GM12878 (cell line): ENCODE measurements around the gene SLC36A4. TPM values are rescaled to one million over a fixed set of nuclear protein-coding genes. Genes with fewer than 3 reads are reported as not detected.

Experiments
- ATAC-seq: fragments of 200-7000 bp; cut with Tn5 transposase; 3 replicates; pipeline ENCODE4 v1.9.1; 2020; ENCODE audit warnings: mild to moderate bottlenecking, moderate library complexity
- BruUV-seq: library from RNA; stranded (reverse); fragments of 400-500 nt; replicated peaks from 2 replicates; lab custom pipeline; 2021; lab: Mats Ljungman, UMichigan
- CTCF ChIA-PET: fragments of 300-600 bp; sonication (Branson Sonifier 250); formaldehyde crosslinking; extraction: SDS; loops from one replicate; lab custom pipeline; 2021; ENCODE audit warnings: inconsistent platforms; lab: Yijun Ruan, JAX
- POLR2A ChIA-PET: fragments of 350-600 bp; formaldehyde crosslinking; extraction: SDS; loops from one replicate; lab custom pipeline; 2021; ENCODE audit warnings: inconsistent platforms; lab: Charles Lee
- RAD21 ChIA-PET: fragments of 300-600 bp; sonication (Branson Sonifier 250); formaldehyde crosslinking; loops from one replicate; lab custom pipeline; 2023; ENCODE audit warnings: antibody characterized with exemption; ENCODE audit not compliant: unreplicated experiment; lab: Charles Lee
- SMC1A ChIA-PET: fragments of 300-600 bp; sonication (Branson Sonifier 250); formaldehyde crosslinking; loops from one replicate; lab custom pipeline; 2023; ENCODE audit not compliant: unreplicated experiment, uncharacterized antibody; lab: Charles Lee
- DNase-seq: peaks from one replicate; pipeline ENCODE4 v3.0.0-alpha.2; 2011; ENCODE audit warnings: low read depth, low spot score
- FAIRE-seq: peaks from 3 replicates; lab custom pipeline; 2011; peaks lifted over from hg19 to GRCh38; lab: Jason Lieb, UNC
- H2AFZ ChIP-seq: 2 replicates; pipeline ENCODE4 v1.6.0; 2011; ENCODE audit warnings: low read depth, low read length, control low read depth; ENCODE audit not compliant: control insufficient read depth
- H3K27ac ChIP-seq: 2 replicates; pipeline ENCODE4 v1.5.1; 2011; ENCODE audit warnings: control low read depth; ENCODE audit not compliant: control insufficient read depth, insufficient read depth
- H3K27me3 ChIP-seq, 2 experiments: replicated peaks in 1 of 2; 2 replicates each; pipeline versions ENCODE4 v1.6.0 to v1.6.1; 2011; ENCODE audit warnings: low read length in 1 of 2; ENCODE audit not compliant: control insufficient read depth in 2 of 2, insufficient read depth in 2 of 2
- H3K36me3 ChIP-seq, 2 experiments: 2 replicates each; pipeline ENCODE4 v1.5.1; 2011; ENCODE audit warnings: low read length in 1 of 2; ENCODE audit not compliant: control insufficient read depth in 2 of 2, insufficient read depth in 2 of 2
- H3K4me1 ChIP-seq: 2 replicates; pipeline ENCODE4 v1.6.1; 2011; ENCODE audit warnings: mild to moderate bottlenecking, low read length, moderate library complexity, mixed read lengths; ENCODE audit not compliant: control insufficient read depth, insufficient read depth
- H3K4me2 ChIP-seq: 2 replicates; pipeline ENCODE4 v1.6.0; 2011; ENCODE audit warnings: control low read depth; ENCODE audit not compliant: control insufficient read depth, insufficient read depth
- H3K4me3 ChIP-seq: fragments of 200-600 bp; sonication (generic); 2 replicates; pipeline ENCODE4 v1.5.1; 2016
- H3K79me2 ChIP-seq: 2 replicates; pipeline ENCODE4 v1.6.0; 2011; ENCODE audit warnings: low read length; ENCODE audit not compliant: control insufficient read depth, insufficient read depth
- H3K9ac ChIP-seq: 2 replicates; pipeline ENCODE4 v1.8.0; 2011; ENCODE audit warnings: low read length, control low read depth, mixed read lengths; ENCODE audit not compliant: control insufficient read depth, insufficient read depth
- H3K9me3 ChIP-seq: replicated peaks from 3 replicates; pipeline ENCODE4 v1.5.1; 2011; ENCODE audit warnings: mild to moderate bottlenecking, low read length; ENCODE audit not compliant: control insufficient read depth, insufficient read depth
- H4K20me1 ChIP-seq: 2 replicates; pipeline ENCODE4 v1.6.0; 2011; ENCODE audit not compliant: control insufficient read depth, insufficient read depth
- ATF7 ChIP-seq: fragments of 450-650 bp; IDR thresholded peaks from 2 replicates; pipeline ENCODE4 v1.6.1; 2016; ENCODE audit warnings: low read depth, mild to moderate bottlenecking
- CHD2 ChIP-seq: IDR thresholded peaks from 2 replicates; pipeline ENCODE4 v1.6.1; 2011; ENCODE audit warnings: low read depth, low read length, improper control_type of control experiment, borderline replicate concordance
- NR2C2 ChIP-seq: IDR thresholded peaks from 2 replicates; pipeline ENCODE4 v1.6.1; 2011; ENCODE audit warnings: borderline replicate concordance, low read depth; ENCODE audit not compliant: control insufficient read depth, insufficient read length
- RB1 ChIP-seq: fragments of 450-650 bp; formaldehyde crosslinking; IDR thresholded peaks from 2 replicates; pipeline ENCODE4 v1.6.1; 2017; ENCODE audit warnings: mild to moderate bottlenecking, borderline replicate concordance
- SMAD1 ChIP-seq: fragments of 450-650 bp; IDR thresholded peaks from 2 replicates; pipeline ENCODE4 v1.6.1; 2018; ENCODE audit warnings: mild to moderate bottlenecking, low read depth; ENCODE audit not compliant: partially characterized antibody
- SRF ChIP-seq, 2 experiments: IDR thresholded peaks; 2 replicates each; pipeline ENCODE4 v1.6.1; 2011; ENCODE audit warnings: low read depth in 2 of 2, low read length in 2 of 2, mild to moderate bottlenecking in 1 of 2, moderate library complexity in 1 of 2
- SUPT20H ChIP-seq: IDR thresholded peaks from 2 replicates; pipeline ENCODE4 v1.6.1; 2011; ENCODE audit warnings: low read depth, mild to moderate bottlenecking, low read length, moderate library complexity, borderline replicate concordance; ENCODE audit not compliant: control insufficient read depth
- USF1 ChIP-seq: IDR thresholded peaks from 2 replicates; pipeline ENCODE4 v1.6.1; 2011; ENCODE audit warnings: borderline replicate concordance, low read depth, mild to moderate bottlenecking, moderate library complexity, mixed read lengths, low read length; ENCODE audit not compliant: insufficient read depth; ENCODE audit errors: extremely low read length
- ZNF274 ChIP-seq: IDR thresholded peaks from one replicate; pipeline ENCODE4 v1.8.0; 2011; ENCODE audit not compliant: insufficient read length, insufficient read depth
- ZNF592 ChIP-seq: fragments of 450-650 bp; IDR thresholded peaks from 2 replicates; pipeline ENCODE4 v1.6.1; 2017; ENCODE audit warnings: mild to moderate bottlenecking, moderate library complexity
- WGBS: methylation state at CpG from one replicate; pipeline ENCODE4 v1.1.6; 2016; ENCODE audit warnings: low lambda C conversion rate; ENCODE audit not compliant: insufficient replicate concordance, insufficient coverage; ENCODE audit errors: missing lambda C conversion rate; 5-methylcytosine and 5-hydroxymethylcytosine counted together
- in situ Hi-C: fragments of 300-500 bp; cut with MboI; formaldehyde crosslinking; loops from 9 replicates; pipeline ENCODE4 v1.14.3; 2018; ENCODE audit warnings: mixed read lengths
- intact Hi-C: fragments of 100-400 bp; cut with micrococcal nuclease; formaldehyde crosslinking; loops from one replicate; pipeline ENCODE4 v1.14.2; 2022; ENCODE audit not compliant: unreplicated experiment
- polyA plus RNA-seq, 11 experiments: library from polyadenylated mRNA; depleted of rRNA in 4 of 11; unstranded in 6 of 11; stranded (reverse) in 5 of 11; fragments of >200 nt; fragmentation: Nextera tagmentation in 4 of 11; fragmentation: Illumina TruSeq in 1 of 11; extraction: Ambion mirVana in 4 of 11; extraction: Trizol in 1 of 11; gene quantifications; 1 replicate in 1 of 11; 2 replicates in 10 of 11; pipeline versions ENCODE4 v1.2.1 to v1.2.3, GENCODE V29; 2011 to 2016; ENCODE audit warnings: inconsistent platforms in 2 of 11, missing spikeins in 2 of 11, low read depth in 1 of 11
- total RNA-seq, 4 experiments: library from RNA; depleted of rRNA in 3 of 4; stranded (reverse); fragments of >200 nt in 3 of 4; fragmentation: Illumina TruSeq in 1 of 4; extraction: Trizol in 1 of 4; gene quantifications; 2 replicates each; pipeline versions ENCODE4 v1.2.1 to v1.2.3, GENCODE V29; 2013 to 2021

The SLC36A4 gene
- total and polyA plus RNA-seq, 10 of the 15 experiments (the other 5 are each of a cell fraction or from before 2014, with no cell fraction given): 1.4 to 12.5 (median 5.2) TPM

DNA sequence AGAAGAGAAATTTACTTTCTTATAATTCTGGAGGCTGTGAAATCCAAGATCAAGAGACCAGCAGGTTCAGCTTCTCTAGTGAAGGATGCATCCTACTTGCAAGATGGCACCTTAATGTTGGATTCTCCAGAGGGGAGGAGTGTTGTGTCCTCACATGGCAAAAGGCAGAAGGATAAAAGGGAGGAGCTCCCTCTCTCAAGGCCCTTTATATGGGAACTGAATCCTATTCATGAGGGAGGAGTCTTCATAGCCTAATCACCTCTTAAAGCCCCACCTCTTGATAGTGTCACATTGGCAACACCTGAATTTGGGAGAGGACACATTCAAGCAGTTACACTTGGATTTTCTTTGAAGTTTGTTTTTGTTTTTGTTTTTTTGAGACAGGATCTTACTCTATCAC is 79.5 kb downstream of the SLC36A4 start (continued):
- TF ChIP-seq CHD2 (no peak), SMAD1 (no peak), SUPT20H (no peak), USF1 (no peak), RB1 (no peak), ATF7 (no peak)

GRCh38 chr11:93117565-93117964 is 80.2 kb downstream of the SLC36A4 start:
- DNase-seq: no peak
- H3K27me3 ChIP-seq: no peaks in the 10 kb centered on the region
- SMC1A ChIA-PET: no interaction called here
- FAIRE-seq: no peak
- TF ChIP-seq SRF (IDR thresholded peaks at IDR 0.05; ENCODE audit: low read depth in 2 of 2, low read length in 2 of 2) (no peak), NR2C2 (no peak), ZNF592 (no peak), ZNF274 (no peak)
- H3K9ac ChIP-seq: no peak overlapping the region
- 73% methylated on average over 6 of the region's 6 CpGs for WGBS
- ATAC-seq: no peak
- RAD21 ChIA-PET: no interaction called here
- no peak overlapping the region for H3K27ac ChIP-seq
- no TSS peak for BruUV-seq
- no peak overlapping the region for H2AFZ ChIP-seq
- H3K4me1 ChIP-seq: no peaks in the 10 kb centered on the region
- in situ Hi-C loops (no loop called here), intact Hi-C loops (no loop called here)
- H3K9me3 ChIP-seq: no peaks in the 10 kb centered on the region
- POLR2A ChIA-PET: no interaction called here
- H3K36me3 ChIP-seq: no peaks in the 10 kb centered on the region
- H3K4me2 ChIP-seq: no peak overlapping the region
- H3K79me2 ChIP-seq: no peaks in the 10 kb centered on the region
- H3K4me3 ChIP-seq: no peak overlapping the region
- CTCF ChIA-PET: no interaction called here
- H4K20me1 ChIP-seq: no peaks in the 10 kb centered on the region
